ENCODE data around the gene NRG4. TPM values are rescaled to one million over a fixed set of nuclear protein-coding genes. Genes with fewer than 3 reads are reported as not detected.
A peak's percentile ranks its signal among the peaks of the same experiment; 100 is the strongest.

Gene NRG4
- total and polyA plus RNA-seq, 2 of the 8 experiments (the other 6 are each of a cell fraction or from before 2014, with no cell fraction given), result 0.24 TPM; not detected in 1

- H2AK5ac ChIP-seq (ENCODE audit: low read depth, low read length), result no peak overlapping the region
- no peak for TF ChIP-seq POU5F1 (IDR thresholded peaks at IDR 0.05; ENCODE audit: low read depth, low read length)
- TF ChIP-seq POLR2AphosphoS5 (IDR thresholded peaks at IDR 0.05; ENCODE audit: low read depth, low read length), result peak; percentile 61; the same call in 1 of the 2 replicates
- FAIRE-seq, result no peak
- no peak overlapping the region for H3K9ac ChIP-seq (replicated peaks in 1 of 4; ENCODE audit: extremely low read depth in 1 of 4, low read depth in 3 of 4, low read length in 3 of 4)
- CTCF ChIA-PET (ENCODE audit: partially characterized antibody), result no interaction called here
- no peak overlapping the region for H3K56ac ChIP-seq (replicated peaks; ENCODE audit: insufficient read length, low read depth, low read length)
- no peaks in the 10 kb centered on the region for H3K4me1 ChIP-seq (replicated peaks in 1 of 4; ENCODE audit: control insufficient read depth in 3 of 4, insufficient read depth in 4 of 4, low read length in 3 of 4)
- H4K20me1 ChIP-seq (replicated peaks in 1 of 2; ENCODE audit: control insufficient read depth in 1 of 2, insufficient read depth in 2 of 2, low read length in 2 of 2), result no peaks in the 10 kb centered on the region
- H3K14ac ChIP-seq (ENCODE audit: insufficient read length), result no peak overlapping the region
- 77% methylated on average over 5 of the region's 5 CpGs; no CpG with 5 or more reads in 1 of the 2 experiments for WGBS, 2 experiments (ENCODE audit: extremely low coverage in 1 of 2, insufficient coverage in 1 of 2, insufficient read length in 1 of 2, insufficient replicate concordance in 2 of 2, low coverage in 1 of 2, low lambda C conversion rate in 2 of 2, missing lambda C conversion rate in 1 of 2)
- H3K23ac ChIP-seq (ENCODE audit: insufficient read length), result no peak overlapping the region
- no peak overlapping the region for H2BK15ac ChIP-seq (ENCODE audit: low read length)
- H3K27ac ChIP-seq (ENCODE audit: low read depth, low read length), result no peak overlapping the region
- no peak overlapping the region for H2AFZ ChIP-seq (ENCODE audit: low read length)
- H3K4me2 ChIP-seq (ENCODE audit: insufficient read depth in 1 of 2, low read depth in 2 of 2, low read length in 2 of 2), result no peak overlapping the region
- H2BK120ac ChIP-seq (replicated peaks; ENCODE audit: low read depth, low read length), result no peak overlapping the region
- no peak overlapping the region for H4K5ac ChIP-seq (ENCODE audit: insufficient read length, low read depth, low read length)
- H3K4ac ChIP-seq (replicated peaks; ENCODE audit: insufficient read length, low read depth, low read length), result no peak overlapping the region
- H4K91ac ChIP-seq (replicated peaks; ENCODE audit: insufficient read length, low read length), result no peak overlapping the region
- H3K79me2 ChIP-seq (ENCODE audit: control insufficient read depth in 1 of 2, insufficient read depth in 2 of 2, low read length in 2 of 2), result no peaks in the 10 kb centered on the region
- no peak overlapping the region for H2BK20ac ChIP-seq (ENCODE audit: low read length)
- H3K9me3 ChIP-seq (ENCODE audit: insufficient read depth in 2 of 2, low read depth in 1 of 2, low read length in 1 of 2), result peaks cover 13 to 17% of the 10 kb centered on the region in 2 experiments; a peak in 3 of 4 replicates
- no peak for DNase-seq (ENCODE audit: low read depth in 1 of 2, low spot score in 2 of 2)
- no peak overlapping the region for H3K4me3 ChIP-seq (ENCODE audit: extremely low read depth in 1 of 4, insufficient read depth in 2 of 4, low read depth in 3 of 4, low read length in 4 of 4)
- H3K23me2 ChIP-seq (ENCODE audit: low read depth, low read length), result no peaks in the 10 kb centered on the region; the same call in 1 of the 2 replicates
- H3K79me1 ChIP-seq (ENCODE audit: low read depth, low read length), result no peaks in the 10 kb centered on the region
- H4K8ac ChIP-seq (ENCODE audit: extremely low read depth, insufficient read depth, low read length), result no peak overlapping the region
- H3K36me3 ChIP-seq (ENCODE audit: control insufficient read depth in 2 of 4, insufficient read depth in 4 of 4, low read length in 3 of 4), result peaks cover 0 to 11% (median 4%) of the 10 kb centered on the region in 4 experiments; a peak in 2 of 8 replicates
- H2BK5ac ChIP-seq (ENCODE audit: low read depth, low read length), result no peak overlapping the region
- POLR2A ChIA-PET (ENCODE audit: partially characterized antibody), result no interaction called here
- H3K27me3 ChIP-seq (replicated peaks in 1 of 4; ENCODE audit: control insufficient read depth in 3 of 4, extremely low read depth in 1 of 4, insufficient read depth in 3 of 4, low read length in 3 of 4), result no peaks in the 10 kb centered on the region
- H3K18ac ChIP-seq (ENCODE audit: extremely low read depth, low read length), result no peak overlapping the region
- H2BK12ac ChIP-seq (ENCODE audit: low read depth, low read length), result no peak overlapping the region
These were observed 69.0 kb downstream of the NRG4 start for GRCh38 chr15:75943246-75943645.
